Endothelial cell of umbilical vein (primary cell): ENCODE measurements around the gene SMARCA2. TPM values are rescaled to one million over a fixed set of nuclear protein-coding genes. Genes with fewer than 3 reads are reported as not detected.

Experiments
- BruUV-seq: library from RNA; stranded (reverse); fragments of 400-500 nt; replicated peaks from 2 replicates; lab custom pipeline; 2021; lab: Mats Ljungman, UMichigan
- CTCF ChIA-PET: fragments of 300-600, 350-600 bp; sonication (Branson Sonifier 250); formaldehyde crosslinking; loops from one replicate; lab custom pipeline; 2021; ENCODE audit warnings: antibody characterized with exemption, inconsistent platforms; lab: Charles Lee
- POLR2A ChIA-PET: fragments of 300-600, 350-600 bp; sonication (Branson Sonifier 250); formaldehyde crosslinking; loops from one replicate; lab custom pipeline; 2021; ENCODE audit warnings: antibody characterized with exemption, inconsistent platforms; lab: Charles Lee
- DNase-seq: peaks from one replicate; pipeline ENCODE4 v3.0.0-alpha.2; 2011; ENCODE audit warnings: low read depth, low spot score
- FAIRE-seq: peaks from 2 replicates; lab custom pipeline; 2011; peaks lifted over from hg19 to GRCh38; lab: Jason Lieb, UNC
- H2AFZ ChIP-seq: 2 replicates; pipeline ENCODE4 v1.6.0; 2012; ENCODE audit warnings: low read depth, low read length, control low read depth, inconsistent platforms
- H3K27ac ChIP-seq: 2 replicates; pipeline ENCODE4 v1.5.1; 2011; ENCODE audit warnings: low read depth, mild to moderate bottlenecking, control low read depth, low read length, moderate library complexity; ENCODE audit not compliant: insufficient read depth
- H3K27me3 ChIP-seq, 2 experiments: 2 replicates each; pipeline versions ENCODE4 v1.6.0 to v1.6.1; 2011; ENCODE audit warnings: low read length in 2 of 2, mixed read lengths in 1 of 2; ENCODE audit not compliant: control insufficient read depth in 2 of 2, insufficient read depth in 2 of 2
- H3K36me3 ChIP-seq, 2 experiments: 2 replicates in 1 of 2; 3 replicates in 1 of 2; pipeline ENCODE4 v1.5.1; 2011; ENCODE audit warnings: low read length in 2 of 2, mild to moderate bottlenecking in 1 of 2, moderate library complexity in 1 of 2; ENCODE audit not compliant: control insufficient read depth in 2 of 2, insufficient read depth in 2 of 2; ENCODE audit errors: extremely low read depth in 1 of 2
- H3K4me1 ChIP-seq: 3 replicates; pipeline ENCODE4 v1.5.1; 2011; ENCODE audit warnings: mild to moderate bottlenecking, low read length; ENCODE audit not compliant: control insufficient read depth, insufficient read depth; ENCODE audit errors: extremely low read depth
- H3K4me2 ChIP-seq: 2 replicates; pipeline ENCODE4 v1.6.1; 2011; ENCODE audit warnings: low read length, control low read depth, mixed read lengths; ENCODE audit not compliant: insufficient read depth
- H3K4me3 ChIP-seq, 3 experiments: fragments of 200-600 bp in 1 of 3; sonication (generic), shearing (Covaris generic) in 1 of 3; replicated peaks in 1 of 3; 2 replicates each; pipeline ENCODE4 v1.5.1; 2011 to 2016; ENCODE audit warnings: control low read depth in 3 of 3, low read length in 3 of 3, mild to moderate bottlenecking in 2 of 3, inconsistent platforms in 1 of 3, low read depth in 1 of 3, moderate library complexity in 1 of 3; ENCODE audit not compliant: insufficient read depth in 1 of 3
- H3K79me2 ChIP-seq: 2 replicates; pipeline ENCODE4 v1.6.0; 2012; ENCODE audit warnings: low read length, inconsistent platforms; ENCODE audit not compliant: control insufficient read depth, insufficient read depth
- H3K9ac ChIP-seq: replicated peaks from 2 replicates; pipeline ENCODE3; 2011; ENCODE audit warnings: low read length, control low read depth; ENCODE audit not compliant: insufficient read depth; ENCODE audit errors: extremely low read depth
- H3K9me1 ChIP-seq: replicated peaks from 3 replicates; pipeline ENCODE4 v1.6.0; 2011; ENCODE audit warnings: mild to moderate bottlenecking, low read length; ENCODE audit not compliant: control insufficient read depth, insufficient read depth; ENCODE audit errors: extremely low read depth
- H3K9me3 ChIP-seq: replicated peaks from 2 replicates; pipeline ENCODE4 v1.5.1; 2012; ENCODE audit warnings: low read length, inconsistent platforms; ENCODE audit not compliant: control insufficient read depth, insufficient read depth
- H4K20me1 ChIP-seq: replicated peaks from 2 replicates; pipeline ENCODE3; 2011; ENCODE audit warnings: mild to moderate bottlenecking, low read length; ENCODE audit not compliant: control insufficient read depth, insufficient read depth; ENCODE audit errors: extremely low read depth
- CTCF ChIP-seq, 2 donors: IDR thresholded peaks; 1 replicate in 1 of 2; 2 replicates in 1 of 2; pipeline ENCODE4 v1.5.1; 2011; ENCODE audit warnings: low read length in 2 of 2, mild to moderate bottlenecking in 2 of 2, moderate library complexity in 2 of 2, control low read depth in 1 of 2, inconsistent platforms in 1 of 2, low read depth in 1 of 2; ENCODE audit not compliant: insufficient read depth in 1 of 2; ENCODE audit errors: extremely low read depth in 1 of 2
- JUN ChIP-seq: IDR thresholded peaks from 2 replicates; pipeline ENCODE4 v1.6.1; 2011; ENCODE audit warnings: borderline replicate concordance, low read depth; ENCODE audit not compliant: insufficient read length, insufficient read depth
- dilution Hi-C: fragments of 300-500 bp; cut with MboI; formaldehyde crosslinking; loops from one replicate; pipeline ENCODE4 v1.15.0; 2019; ENCODE audit warnings: low sequenced_read_pairs; ENCODE audit not compliant: extremely low pct_ligation_motif_present
- intact Hi-C: fragments of 100-400 bp; cut with micrococcal nuclease; formaldehyde crosslinking; loops from one replicate; pipeline ENCODE4 v1.10.0; 2022
- polyA plus RNA-seq, 4 experiments: library from polyadenylated mRNA; depleted of rRNA in 3 of 4; stranded (reverse) in 3 of 4; unstranded in 1 of 4; fragments of >200 nt; gene quantifications; 2 replicates each; pipeline versions ENCODE4 v1.2.1 to v1.2.3, GENCODE V29; 2011 to 2012; ENCODE audit warnings: missing spikeins in 1 of 4
- total RNA-seq: library from RNA; stranded (reverse); gene quantifications from 2 replicates; pipeline ENCODE4 v1.2.3, GENCODE V29; 2021

SMARCA2 gene
- total and polyA plus RNA-seq, 2 donors (not counting 3 experiments of a cell fraction or from before 2014, with no cell fraction given) = 54.5 to 79.9 TPM

- peak overlapping the region; percentile 96 for H3K27ac ChIP-seq
- peak overlapping the region; percentile 13 for H2AFZ ChIP-seq
- H3K4me3 ChIP-seq = peak overlapping the region in 1 of 3 experiments; percentile 41
- H3K9me3 ChIP-seq = no peaks in the 10 kb centered on the region
- H3K27me3 ChIP-seq = no peaks in the 10 kb centered on the region
- dilution Hi-C loops (no loop called here), intact Hi-C loops (loop anchor here (1.0 kb wide), 1 partner anchor 10 kb away; no protein-coding TSS in a partner anchor)
- peak overlapping the region; percentile 76 for H3K9ac ChIP-seq
- BruUV-seq = no TSS peak
- H3K4me1 ChIP-seq = peaks cover 45% of the 10 kb centered on the region
- peaks cover 35% of the 10 kb centered on the region for H3K79me2 ChIP-seq
- H4K20me1 ChIP-seq = no peaks in the 10 kb centered on the region
- no peaks in the 10 kb centered on the region for H3K36me3 ChIP-seq
- CTCF ChIA-PET = interaction anchor here (1.0 to 1.6 kb wide), 3 partner anchors 11 to 30 kb away, joined by 3 to 13 read pairs (median 3); partner anchors contain the start of gene SMARCA2
- peak overlapping the region; percentile 89 for H3K4me2 ChIP-seq
- no peaks in the 10 kb centered on the region for H3K9me1 ChIP-seq
- TF ChIP-seq CTCF (IDR thresholded peaks at IDR 0.05; ENCODE audit: extremely low read depth in 1 of 2, insufficient read depth in 1 of 2, low read depth in 1 of 2, low read length in 2 of 2) (no peak), JUN (peak; percentile 68)
- DNase-seq (peak; percentile 88), FAIRE-seq (peak; percentile 12)
- POLR2A ChIA-PET = no interaction called here
Observed at GRCh38 chr9:2026220-2026997, 11.3 kb downstream of the SMARCA2 start.
